Glutamatergic neuron (in vitro differentiated cells): ENCODE results near the gene MARK3. TPM values are rescaled to one million over a fixed set of nuclear protein-coding genes. Genes with fewer than 3 reads are reported as not detected.
A peak's percentile ranks its signal among the peaks of the same experiment; 100 is the strongest.

Experiments used
- DNase-seq: peaks from one replicate; pipeline ENCODE4 v3.0.0; 2022
- H3K27ac Mint-ChIP-seq: one replicate; pipeline ENCODE4 v1.8.0; 2020; ENCODE audit warnings: mild to moderate bottlenecking, mixed read lengths, inconsistent platforms; ENCODE audit not compliant: unreplicated experiment
- H3K27me3 Mint-ChIP-seq: one replicate; pipeline ENCODE4 v1.8.0; 2020; ENCODE audit warnings: mild to moderate bottlenecking, moderate library complexity, mixed read lengths, inconsistent platforms; ENCODE audit not compliant: unreplicated experiment
- H3K36me3 Mint-ChIP-seq: one replicate; pipeline ENCODE4 v1.8.0; 2020; ENCODE audit warnings: mild to moderate bottlenecking, mixed read lengths, inconsistent platforms; ENCODE audit not compliant: unreplicated experiment
- H3K4me1 Mint-ChIP-seq: one replicate; pipeline ENCODE4 v1.8.0; 2020; ENCODE audit warnings: mild to moderate bottlenecking, low read depth, mixed read lengths, inconsistent platforms; ENCODE audit not compliant: unreplicated experiment
- H3K4me3 Mint-ChIP-seq: one replicate; pipeline ENCODE4 v1.8.0; 2020; ENCODE audit warnings: mild to moderate bottlenecking, mixed read lengths, inconsistent platforms; ENCODE audit not compliant: unreplicated experiment
- H3K9me3 Mint-ChIP-seq: one replicate; pipeline ENCODE4 v1.8.0; 2020; ENCODE audit warnings: mild to moderate bottlenecking, moderate library complexity, mixed read lengths, inconsistent platforms; ENCODE audit not compliant: unreplicated experiment
- CTCF ChIP-seq: fragments of 200-600 bp; sonication (generic); IDR thresholded peaks from one replicate; pipeline ENCODE4 v1.5.0; 2021; ENCODE audit not compliant: partially characterized antibody, unreplicated experiment
- total RNA-seq: library from RNA; stranded (reverse); fragmentation: NEBNext Ultra II Directional; extraction: Animal tissue kit (Norgen Biotek cat#: 25700); gene quantifications from one replicate; pipeline ENCODE4 v1.2.1, GENCODE V29; 2021; ENCODE audit not compliant: unreplicated experiment

The MARK3 gene
- total RNA-seq, 1 donor from 2014 or later: 110 TPM

GRCh38 chr14:103501921-103502669 is 116.9 kb downstream of the MARK3 start:
- Mint-ChIP-seq H3K4me3 (no peak overlapping the region), H3K9me3 (peaks cover 6% of the 10 kb centered on the region), H3K4me1 (peaks cover 7% of the 10 kb centered on the region), H3K36me3 (no peaks in the 10 kb centered on the region), H3K27me3 (peaks cover 12% of the 10 kb centered on the region), H3K27ac (no peak overlapping the region)
- TF ChIP-seq CTCF: no peak
- DNase-seq: no peak

- peaks cover 6% of the 10 kb centered on the region for H3K36me3 Mint-ChIP-seq
- H3K27ac Mint-ChIP-seq: no peak overlapping the region
- no peak for TF ChIP-seq CTCF
- H3K9me3 Mint-ChIP-seq: peaks cover 8% of the 10 kb centered on the region
- H3K27me3 Mint-ChIP-seq: peaks cover 12% of the 10 kb centered on the region
- no peak for DNase-seq
- H3K4me1 Mint-ChIP-seq: peaks cover 7% of the 10 kb centered on the region
- H3K4me3 Mint-ChIP-seq: no peak overlapping the region
Measured at GRCh38 chr14:103502877-103503276, 117.7 kb downstream of the MARK3 start.

- Mint-ChIP-seq H3K9me3 (peaks cover 8% of the 10 kb centered on the region), H3K4me3 (no peak overlapping the region), H3K27ac (no peak overlapping the region), H3K27me3 (peaks cover 12% of the 10 kb centered on the region), H3K4me1 (peaks cover 7% of the 10 kb centered on the region), H3K36me3 (peaks cover 6% of the 10 kb centered on the region)
- no peak for TF ChIP-seq CTCF
- no peak for DNase-seq
Measured at GRCh38 chr14:103503296-103503695, 118.1 kb downstream of the MARK3 start.

DNA sequence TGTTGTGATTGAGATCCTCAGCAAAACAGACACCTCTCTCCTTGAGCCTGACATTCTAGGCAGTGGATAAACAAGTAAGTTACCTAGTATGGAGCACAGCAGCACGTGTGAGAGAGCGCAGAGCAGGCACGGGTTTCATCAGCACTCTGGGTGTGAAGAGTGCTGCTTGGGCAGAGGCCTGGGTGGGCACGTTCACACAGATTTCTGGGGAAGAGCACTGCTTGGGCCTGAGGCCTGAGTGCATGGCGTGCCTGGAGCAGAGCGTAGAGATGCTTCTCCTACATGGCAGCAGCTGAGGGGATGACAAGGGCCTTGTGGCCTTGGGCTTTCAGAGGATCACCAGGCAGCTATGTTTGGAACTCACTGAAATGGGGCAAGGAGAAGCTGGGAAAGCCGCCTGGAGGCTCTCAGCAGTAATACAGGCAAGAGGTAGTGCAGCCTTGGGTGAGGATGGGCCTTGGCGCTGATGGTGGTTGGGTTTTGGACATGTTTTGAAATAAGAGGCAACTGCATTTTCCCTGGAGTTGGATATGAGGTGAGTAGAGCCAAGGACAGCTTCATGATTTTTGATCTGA is 119.9 kb downstream of the MARK3 start:
- no peak for DNase-seq
- H3K27ac Mint-ChIP-seq: peak overlapping the region; percentile 19
- H3K4me1 Mint-ChIP-seq: peaks cover 3% of the 10 kb centered on the region
- H3K36me3 Mint-ChIP-seq: peaks cover 6% of the 10 kb centered on the region
- H3K27me3 Mint-ChIP-seq: peaks cover 13% of the 10 kb centered on the region
- peak; percentile 19 for TF ChIP-seq CTCF
- H3K9me3 Mint-ChIP-seq: peaks cover 8% of the 10 kb centered on the region
- H3K4me3 Mint-ChIP-seq: no peak overlapping the region

- no peak overlapping the region for H3K4me3 Mint-ChIP-seq
- DNase-seq: no peak
- peaks cover 13% of the 10 kb centered on the region for H3K27me3 Mint-ChIP-seq
- TF ChIP-seq CTCF: no peak
- H3K4me1 Mint-ChIP-seq: no peaks in the 10 kb centered on the region
- H3K27ac Mint-ChIP-seq: no peak overlapping the region
- peaks cover 10% of the 10 kb centered on the region for H3K9me3 Mint-ChIP-seq
- peaks cover 6% of the 10 kb centered on the region for H3K36me3 Mint-ChIP-seq
Measured at GRCh38 chr14:103507751-103508150, 122.5 kb downstream of the MARK3 start.
